GM21447 (cell line): ENCODE data around the gene VPS18.

ENCODE experiments used
- ATAC-seq: cut with Tn5 transposase; IDR thresholded peaks from one replicate; pipeline ENCODE4 v1.9.1; 2021; ENCODE audit not compliant: unreplicated experiment

Gene VPS18

DNA sequence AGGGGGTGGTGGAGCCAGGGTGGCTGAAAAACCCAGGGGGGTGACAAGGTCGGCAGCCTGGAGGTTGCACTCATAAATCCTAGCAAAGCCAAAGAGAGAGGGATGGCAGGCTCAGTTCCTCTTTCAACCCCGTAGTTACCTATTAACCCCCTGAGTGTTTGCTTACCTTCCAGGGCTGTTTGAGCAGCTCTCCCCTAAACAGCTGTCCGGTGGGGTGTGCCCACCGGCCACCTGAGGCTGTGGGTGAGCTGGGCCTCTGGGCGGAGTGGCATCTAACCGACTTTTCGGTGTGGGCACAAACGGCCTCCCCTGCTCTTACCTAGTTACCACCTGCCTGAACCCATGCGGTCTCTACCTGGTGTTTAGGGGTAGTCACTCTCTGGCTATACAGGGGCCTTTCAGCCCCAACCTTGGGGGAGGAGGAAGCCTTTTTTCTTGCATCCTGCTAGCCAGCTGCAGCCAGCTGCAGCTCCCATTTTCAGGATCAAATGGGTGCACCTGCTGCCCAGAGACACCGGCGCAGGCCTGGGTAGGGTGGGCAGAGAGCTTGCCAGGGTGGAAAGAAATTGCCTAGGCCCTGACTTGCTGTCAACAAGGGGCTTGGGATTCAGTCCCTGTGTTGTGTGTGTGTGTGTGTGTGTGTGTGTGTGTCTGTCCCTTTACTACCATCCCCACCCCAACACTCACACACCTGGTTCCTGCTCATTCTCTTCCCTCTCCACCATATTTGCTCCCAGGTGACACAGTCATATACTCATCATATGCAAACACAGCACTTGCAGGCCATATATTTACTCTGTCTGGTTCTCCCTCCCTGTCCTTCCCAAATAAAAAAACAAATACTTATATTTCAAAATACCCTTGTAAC lies 38.6 kb downstream of the VPS18 start:
- no peak for ATAC-seq

DNA sequence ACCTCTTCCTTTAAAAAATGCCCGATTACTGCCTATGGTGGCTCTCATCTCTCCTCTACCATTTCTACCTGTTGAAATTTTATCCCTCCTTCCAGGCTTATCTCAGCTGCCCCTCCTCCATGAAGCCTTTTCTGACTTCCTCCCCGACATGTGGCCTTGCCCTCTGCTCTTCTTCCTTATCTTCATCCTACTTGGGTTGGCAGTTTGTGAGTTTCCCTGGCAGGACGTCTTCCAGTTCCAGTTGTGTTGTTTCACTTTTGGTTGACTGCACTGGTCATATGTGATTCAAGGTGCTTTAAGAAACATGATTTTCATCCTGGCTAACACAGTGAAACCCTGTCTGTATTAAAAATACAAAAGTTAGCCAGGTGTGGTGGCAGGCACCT lies 39.3 kb downstream of the VPS18 start:
- ATAC-seq: no peak

DNA sequence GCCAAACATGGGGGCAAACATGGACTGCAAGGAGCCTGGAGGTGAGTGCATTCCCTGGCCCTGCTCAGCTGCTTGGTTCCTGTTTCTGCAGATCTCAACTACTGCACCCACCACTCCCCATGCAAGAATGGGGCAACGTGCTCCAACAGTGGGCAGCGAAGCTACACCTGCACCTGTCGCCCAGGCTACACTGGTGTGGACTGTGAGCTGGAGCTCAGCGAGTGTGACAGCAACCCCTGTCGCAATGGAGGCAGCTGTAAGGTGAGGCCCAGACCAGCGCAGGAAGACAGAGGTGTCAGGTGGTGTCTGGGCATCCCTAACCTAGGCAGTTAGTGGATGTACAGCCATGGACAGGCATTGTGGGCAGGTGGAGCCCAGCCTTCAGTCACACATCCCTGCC lies 40.2 kb downstream of the VPS18 start:
- no peak for ATAC-seq

DNA sequence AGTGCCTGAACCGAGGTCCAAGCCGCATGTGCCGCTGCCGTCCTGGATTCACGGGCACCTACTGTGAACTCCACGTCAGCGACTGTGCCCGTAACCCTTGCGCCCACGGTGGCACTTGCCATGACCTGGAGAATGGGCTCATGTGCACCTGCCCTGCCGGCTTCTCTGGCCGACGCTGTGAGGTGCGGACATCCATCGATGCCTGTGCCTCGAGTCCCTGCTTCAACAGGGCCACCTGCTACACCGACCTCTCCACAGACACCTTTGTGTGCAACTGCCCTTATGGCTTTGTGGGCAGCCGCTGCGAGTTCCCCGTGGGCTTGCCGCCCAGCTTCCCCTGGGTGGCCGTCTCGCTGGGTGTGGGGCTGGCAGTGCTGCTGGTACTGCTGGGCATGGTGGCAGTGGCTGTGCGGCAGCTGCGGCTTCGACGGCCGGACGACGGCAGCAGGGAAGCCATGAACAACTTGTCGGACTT lies 42.0 kb downstream of the VPS18 start:
- ATAC-seq: no peak

DNA sequence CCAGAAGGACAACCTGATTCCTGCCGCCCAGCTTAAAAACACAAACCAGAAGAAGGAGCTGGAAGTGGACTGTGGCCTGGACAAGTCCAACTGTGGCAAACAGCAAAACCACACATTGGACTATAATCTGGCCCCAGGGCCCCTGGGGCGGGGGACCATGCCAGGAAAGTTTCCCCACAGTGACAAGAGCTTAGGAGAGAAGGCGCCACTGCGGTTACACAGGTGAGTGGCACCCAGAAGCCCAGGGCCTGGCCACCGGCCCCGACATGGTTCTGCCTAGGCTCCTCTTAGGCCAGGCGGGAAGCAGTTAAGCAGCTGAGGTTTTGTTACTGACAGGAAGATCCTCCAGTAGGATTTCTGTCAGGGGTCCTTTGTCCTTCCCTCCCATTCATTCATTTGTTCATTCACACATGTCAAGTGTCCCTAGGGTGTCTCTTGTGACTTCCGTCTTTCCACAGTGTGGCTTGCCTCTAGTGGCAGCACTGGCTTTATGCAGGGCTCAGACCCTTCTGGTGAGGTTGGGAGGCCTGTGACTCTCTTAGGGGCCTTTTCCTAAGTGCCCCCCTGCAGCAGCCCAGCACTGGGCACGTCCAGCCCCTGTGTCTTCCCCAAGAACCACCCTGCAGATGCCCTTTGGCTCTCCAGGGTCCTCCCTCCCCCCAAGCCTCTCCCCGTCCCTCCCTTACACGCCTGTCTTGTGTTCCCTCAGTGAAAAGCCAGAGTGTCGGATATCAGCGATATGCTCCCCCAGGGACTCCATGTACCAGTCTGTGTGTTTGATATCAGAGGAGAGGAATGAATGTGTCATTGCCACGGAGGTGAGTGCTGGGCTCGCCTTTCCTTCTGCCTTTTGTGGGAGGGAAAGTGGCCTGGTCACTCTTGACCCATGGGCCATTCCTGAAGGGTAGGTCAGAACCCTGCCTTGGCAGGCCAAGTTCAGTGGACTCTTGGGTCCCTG lies 42.7 kb downstream of the VPS18 start:
- no peak for ATAC-seq

DNA sequence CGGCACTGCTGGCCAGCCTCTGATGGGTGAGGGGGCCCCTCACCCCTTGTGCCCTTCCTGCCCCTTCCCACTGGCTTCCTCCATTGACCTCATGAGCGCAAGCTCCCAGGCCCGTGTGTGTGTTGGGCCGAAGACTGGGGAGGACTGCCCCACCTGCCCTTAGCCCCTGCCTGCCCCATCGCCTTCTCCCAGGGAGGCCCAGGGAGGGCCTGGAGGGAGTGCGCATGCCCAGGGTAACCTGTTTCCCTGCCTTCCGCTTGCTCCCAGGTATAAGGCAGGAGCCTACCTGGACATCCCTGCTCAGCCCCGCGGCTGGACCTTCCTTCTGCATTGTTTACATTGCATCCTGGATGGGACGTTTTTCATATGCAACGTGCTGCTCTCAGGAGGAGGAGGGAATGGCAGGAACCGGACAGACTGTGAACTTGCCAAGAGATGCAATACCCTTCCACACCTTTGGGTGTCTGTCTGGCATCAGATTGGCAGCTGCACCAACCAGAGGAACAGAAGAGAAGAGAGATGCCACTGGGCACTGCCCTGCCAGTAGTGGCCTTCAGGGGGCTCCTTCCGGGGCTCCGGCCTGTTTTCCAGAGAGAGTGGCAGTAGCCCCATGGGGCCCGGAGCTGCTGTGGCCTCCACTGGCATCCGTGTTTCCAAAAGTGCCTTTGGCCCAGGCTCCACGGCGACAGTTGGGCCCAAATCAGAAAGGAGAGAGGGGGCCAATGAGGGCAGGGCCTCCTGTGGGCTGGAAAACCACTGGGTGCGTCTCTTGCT lies 43.7 kb downstream of the VPS18 start:
- ATAC-seq: no peak

DNA sequence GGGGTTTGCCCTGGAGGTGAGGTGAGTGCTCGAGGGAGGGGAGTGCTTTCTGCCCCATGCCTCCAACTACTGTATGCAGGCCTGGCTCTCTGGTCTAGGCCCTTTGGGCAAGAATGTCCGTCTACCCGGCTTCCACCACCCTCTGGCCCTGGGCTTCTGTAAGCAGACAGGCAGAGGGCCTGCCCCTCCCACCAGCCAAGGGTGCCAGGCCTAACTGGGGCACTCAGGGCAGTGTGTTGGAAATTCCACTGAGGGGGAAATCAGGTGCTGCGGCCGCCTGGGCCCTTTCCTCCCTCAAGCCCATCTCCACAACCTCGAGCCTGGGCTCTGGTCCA lies 44.3 kb downstream of the VPS18 start:
- no peak for ATAC-seq

DNA sequence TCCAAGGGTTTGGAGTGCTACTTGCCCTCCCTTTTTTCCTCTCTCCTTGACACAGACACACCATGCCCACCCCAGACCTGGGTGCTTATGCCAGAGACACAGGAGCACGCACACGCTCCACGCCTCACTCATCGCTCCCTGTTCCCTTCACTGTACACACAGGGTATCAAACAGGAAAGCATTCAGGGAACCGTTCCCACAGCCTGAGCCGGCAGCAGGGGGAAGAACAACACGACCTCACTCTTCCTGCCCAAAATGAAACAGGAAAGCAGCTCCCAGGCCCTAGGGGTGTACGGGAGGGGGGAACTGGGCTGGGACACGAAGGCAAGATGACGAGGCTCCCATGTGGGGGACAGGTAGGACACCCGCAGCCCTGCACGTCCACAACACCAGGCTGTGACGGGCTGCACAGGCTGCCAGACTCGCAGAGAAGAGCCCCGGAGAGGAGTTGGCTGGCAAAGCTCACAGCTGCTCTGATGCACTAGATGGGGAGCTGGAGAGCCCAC lies 46.1 kb downstream of the VPS18 start:
- ATAC-seq: no peak

DNA sequence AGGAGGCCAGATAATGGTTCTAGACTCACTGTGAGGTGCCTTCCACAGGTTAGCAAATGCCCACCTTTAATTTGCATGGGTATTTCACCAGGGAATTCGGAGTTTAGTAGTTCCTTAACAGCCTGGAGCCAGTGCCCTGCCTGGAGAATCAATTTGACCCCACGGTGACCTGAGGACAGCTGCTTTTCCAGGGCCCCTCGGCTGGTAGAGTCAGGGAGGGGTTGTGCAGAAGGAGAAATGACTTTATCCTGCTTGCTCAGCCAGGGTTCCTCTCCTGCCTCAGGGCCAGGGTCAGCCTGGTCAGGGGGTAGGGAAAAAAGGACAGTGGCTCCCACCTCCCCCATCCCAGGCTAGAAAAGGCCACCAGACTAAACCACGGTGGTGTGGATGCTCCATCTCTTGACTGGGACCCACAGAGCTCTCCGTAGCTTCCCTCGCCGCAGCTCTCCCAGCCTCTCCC lies 46.8 kb downstream of the VPS18 start:
- no peak for ATAC-seq

DNA sequence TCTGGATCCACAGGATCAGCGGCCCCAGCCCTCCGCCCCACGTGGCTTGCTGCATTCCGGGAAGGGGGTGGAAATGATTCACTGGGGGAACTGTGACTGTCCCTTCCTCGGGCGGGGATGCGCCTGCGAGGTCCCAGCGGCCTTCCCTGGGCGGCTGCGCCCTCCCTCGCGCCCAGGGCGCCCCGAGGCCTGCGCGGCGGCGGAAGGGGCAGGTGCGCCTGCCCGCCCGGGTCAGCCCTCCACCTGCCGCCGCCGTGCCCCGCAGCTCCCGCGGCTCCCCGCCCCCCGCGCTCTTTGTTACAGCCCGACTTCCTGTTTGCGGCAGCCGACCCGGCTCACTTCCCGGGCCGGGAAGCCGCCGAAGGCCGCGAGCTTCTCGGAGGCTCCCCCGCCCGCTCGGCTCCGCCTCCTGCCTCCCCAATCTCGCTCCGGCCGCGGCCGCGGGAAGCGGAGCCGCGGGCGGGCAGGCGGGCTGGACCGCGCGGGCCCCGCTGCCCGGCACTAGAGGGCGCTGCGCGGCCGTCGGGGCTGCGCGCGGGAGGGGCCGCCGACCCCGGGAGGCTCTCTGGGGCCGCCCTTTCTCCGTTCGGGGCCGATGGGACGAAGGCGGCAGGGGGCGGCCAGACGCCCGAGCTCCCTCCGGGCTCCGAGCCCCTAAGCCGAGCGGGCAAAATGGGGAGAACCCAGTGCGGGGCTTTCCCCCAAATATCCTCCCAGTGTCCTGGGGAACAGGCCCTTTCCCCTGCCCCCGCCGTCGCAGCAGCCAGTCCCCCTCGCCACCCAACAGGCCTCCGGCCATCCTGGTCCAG lies 47.5 kb downstream of the VPS18 start:
- ATAC-seq: peak; percentile 52

DNA sequence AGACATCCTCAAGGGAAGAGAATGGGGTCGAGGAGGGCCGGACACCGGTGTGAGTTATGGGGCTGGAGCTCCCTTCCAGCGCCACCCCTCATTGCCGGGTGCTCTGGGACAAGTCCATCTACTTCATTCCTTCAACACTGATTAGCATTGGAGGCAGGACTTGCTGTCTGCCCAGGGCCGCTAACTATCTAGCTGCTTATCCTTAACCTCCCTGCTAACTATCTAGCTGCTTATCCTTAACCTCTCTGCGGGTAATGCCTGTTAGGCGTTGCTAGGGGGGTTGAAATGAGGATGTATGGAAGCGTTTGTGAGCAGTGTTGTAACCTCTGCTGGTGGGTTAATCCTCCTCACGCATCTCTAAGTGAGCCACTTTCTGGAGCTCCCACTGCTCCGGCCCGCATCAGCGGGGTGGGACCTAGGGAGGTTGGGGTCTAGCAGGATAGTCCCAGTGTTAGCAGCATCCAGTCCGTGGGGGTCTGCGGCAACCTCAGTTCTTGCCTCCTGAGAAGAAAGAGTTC lies 48.1 kb downstream of the VPS18 start:
- ATAC-seq: no peak

DNA sequence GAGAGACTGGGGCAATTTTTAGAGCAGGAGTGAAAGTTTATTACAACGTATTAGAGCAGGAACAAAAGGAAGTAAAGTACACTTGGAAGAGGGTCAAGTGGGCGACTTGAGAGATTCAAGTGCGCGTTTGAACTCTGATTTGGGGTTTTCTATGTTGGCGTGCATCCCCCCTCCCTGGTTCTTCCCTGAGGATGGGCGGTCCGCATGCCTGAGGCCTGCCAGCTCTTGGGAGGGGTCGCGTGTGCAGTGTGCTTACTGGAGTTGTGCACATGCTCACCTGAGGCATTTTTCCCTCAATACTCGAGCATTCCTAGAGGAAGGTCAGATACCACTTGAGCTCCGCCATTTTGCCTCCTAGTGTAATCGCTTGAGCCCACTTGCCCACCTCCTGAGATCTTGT lies 48.6 kb downstream of the VPS18 start:
- no peak for ATAC-seq

DNA sequence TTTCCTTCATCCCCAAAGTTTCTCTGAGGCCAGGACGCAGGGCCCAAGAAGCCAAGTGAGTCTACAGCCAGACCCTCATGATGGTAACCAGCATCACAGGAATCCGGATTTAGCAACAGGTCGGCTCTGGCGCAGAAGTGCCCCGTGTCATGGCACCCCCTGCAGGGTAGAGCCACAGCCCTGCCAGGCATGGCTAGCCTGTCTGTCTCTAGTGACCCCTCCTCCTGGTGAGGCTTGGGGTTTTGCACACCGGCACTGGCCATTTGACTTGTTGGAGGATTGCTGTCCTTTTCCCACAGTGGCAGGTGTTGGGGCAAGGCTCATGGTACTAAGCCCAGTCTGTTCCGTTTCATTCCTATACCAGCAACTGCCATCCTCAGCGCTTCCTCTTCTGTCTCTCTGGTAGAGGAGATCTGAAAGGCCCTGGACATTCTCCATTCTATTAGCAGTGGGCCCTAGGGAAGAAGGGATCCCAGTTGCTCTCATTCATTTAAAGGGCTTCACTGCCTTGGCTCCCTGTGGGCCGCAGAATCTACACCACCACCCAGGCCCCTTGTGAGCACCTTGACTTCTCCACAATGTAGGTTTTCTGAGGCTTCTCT lies 49.6 kb downstream of the VPS18 start:
- no peak for ATAC-seq

DNA sequence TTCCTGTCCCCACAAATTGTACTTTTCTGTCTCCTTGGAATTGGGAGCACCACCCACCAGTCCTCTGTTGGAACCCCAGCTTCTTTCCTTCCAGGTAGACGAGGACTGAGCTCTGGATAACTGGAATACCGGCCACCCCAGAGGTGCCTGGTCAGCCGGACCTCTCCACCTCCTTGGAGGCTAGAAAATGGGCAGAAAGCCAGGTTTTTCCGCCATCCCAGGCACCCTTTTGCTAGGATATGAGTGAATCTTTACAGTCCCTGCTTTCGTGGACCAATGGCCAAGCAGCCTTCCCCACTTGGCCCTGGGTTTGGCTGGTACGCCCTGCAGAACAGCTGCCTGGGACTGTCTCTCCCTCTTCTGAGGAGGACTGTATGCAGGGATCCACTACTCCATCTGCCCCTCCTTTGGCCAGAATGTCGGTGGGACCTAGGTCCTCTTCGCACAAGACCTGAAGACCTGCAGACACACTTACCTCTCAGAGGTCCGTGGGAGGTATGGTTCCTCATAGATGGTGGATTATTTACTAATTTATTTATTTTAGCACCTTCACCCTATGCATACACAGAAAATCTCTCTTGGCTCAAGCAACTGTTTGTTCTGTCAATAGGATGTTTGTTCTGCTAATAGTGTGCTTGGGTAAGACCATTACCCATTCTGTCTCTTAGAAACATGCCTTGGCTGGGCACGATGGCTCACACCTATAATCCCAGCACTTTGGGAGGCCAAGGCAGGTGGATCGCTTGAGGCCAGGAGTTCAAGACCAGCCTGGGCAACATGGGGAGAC lies 50.5 kb downstream of the VPS18 start:
- no peak for ATAC-seq

DNA sequence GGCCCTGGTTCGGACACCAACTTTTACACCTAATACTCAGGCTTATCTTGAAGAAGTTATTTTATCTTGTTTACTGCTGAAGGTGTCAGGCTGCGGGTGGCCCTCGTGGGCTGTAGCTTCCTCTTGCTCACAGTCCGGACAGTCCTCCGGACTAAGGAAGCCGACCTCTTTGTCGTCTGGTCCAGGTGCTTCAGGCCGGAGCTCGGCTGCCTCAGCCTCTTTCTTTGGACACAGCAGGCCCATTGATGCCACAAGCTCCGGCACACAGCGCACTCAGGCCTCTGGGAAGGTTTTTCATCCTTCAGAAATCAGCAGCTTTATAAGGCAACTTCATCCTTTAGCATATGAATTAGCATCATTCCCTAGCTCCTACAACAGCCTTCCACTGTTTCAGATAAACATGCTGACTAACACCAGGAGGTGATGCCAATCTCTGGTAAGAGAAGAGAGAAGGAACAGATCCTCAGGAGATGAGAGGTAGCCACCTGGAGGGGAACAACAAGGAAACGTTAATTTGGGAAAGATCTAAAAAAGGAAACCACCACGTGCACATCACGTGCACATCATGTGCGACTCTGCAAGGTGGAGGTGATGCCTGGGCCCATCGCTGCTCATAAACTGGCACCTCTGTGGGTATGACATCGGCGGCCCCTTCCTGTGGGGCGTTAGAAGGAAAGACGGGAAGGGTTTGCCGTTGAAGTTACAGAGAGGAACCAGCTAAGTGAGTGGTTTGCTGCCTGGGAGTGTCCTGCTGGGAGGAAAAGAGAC lies 54.6 kb downstream of the VPS18 start:
- no peak for ATAC-seq

DNA sequence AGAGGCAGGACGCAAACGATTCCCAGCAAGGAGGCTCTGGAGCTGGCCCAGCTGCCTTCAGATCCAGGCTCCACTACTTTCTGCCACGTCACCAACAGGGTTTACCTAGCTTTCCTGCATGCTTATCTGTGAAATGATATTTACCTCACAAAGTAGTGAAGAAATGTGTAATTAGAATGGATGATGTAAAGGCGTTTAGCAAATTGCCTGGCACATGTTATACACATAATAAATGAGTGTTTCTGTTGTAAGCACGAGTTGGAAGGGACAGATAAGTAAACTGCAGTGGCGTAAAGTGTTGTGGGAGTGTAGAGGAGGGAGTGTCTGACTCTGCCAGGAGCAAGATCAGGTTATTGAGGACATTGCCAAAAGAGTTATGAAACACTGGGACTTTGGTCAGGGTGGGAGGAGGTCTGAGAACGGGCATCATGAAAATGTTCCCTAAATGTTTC lies 55.5 kb downstream of the VPS18 start:
- no peak for ATAC-seq

DNA sequence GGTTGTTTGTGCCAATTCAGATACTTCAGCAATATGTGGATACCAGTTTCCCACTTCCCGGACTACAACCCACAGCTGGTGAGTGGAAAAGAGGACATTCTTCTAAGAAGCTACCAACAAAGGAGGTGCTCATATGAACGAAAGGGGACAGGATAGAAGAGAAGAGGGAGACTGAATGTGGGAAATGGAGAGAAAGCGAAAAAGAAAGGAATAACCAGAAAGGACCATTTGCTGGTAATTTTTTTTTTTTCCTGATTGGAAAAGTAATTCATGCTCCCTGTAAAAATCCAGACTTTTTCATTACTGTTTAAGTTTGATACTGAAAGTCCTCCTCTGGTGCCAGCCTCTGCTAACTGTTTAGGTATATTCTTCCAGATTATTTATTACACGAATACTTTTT lies 57.5 kb downstream of the VPS18 start:
- ATAC-seq: no peak
